Endothelial cell of umbilical vein (primary cell): ENCODE measurements around the gene SLC35B2. TPM values are rescaled to one million over a fixed set of nuclear protein-coding genes. Genes with fewer than 3 reads are reported as not detected.

Experiments
- BruUV-seq: library from RNA; stranded (reverse); fragments of 400-500 nt; replicated peaks from 2 replicates; lab custom pipeline; 2021; lab: Mats Ljungman, UMichigan
- CTCF ChIA-PET: fragments of 300-600, 350-600 bp; sonication (Branson Sonifier 250); formaldehyde crosslinking; loops from one replicate; lab custom pipeline; 2021; ENCODE audit warnings: antibody characterized with exemption, inconsistent platforms; lab: Charles Lee
- POLR2A ChIA-PET: fragments of 300-600, 350-600 bp; sonication (Branson Sonifier 250); formaldehyde crosslinking; loops from one replicate; lab custom pipeline; 2021; ENCODE audit warnings: antibody characterized with exemption, inconsistent platforms; lab: Charles Lee
- DNase-seq: peaks from one replicate; pipeline ENCODE4 v3.0.0-alpha.2; 2011; ENCODE audit warnings: low read depth, low spot score
- FAIRE-seq: peaks from 2 replicates; lab custom pipeline; 2011; peaks lifted over from hg19 to GRCh38; lab: Jason Lieb, UNC
- H2AFZ ChIP-seq: 2 replicates; pipeline ENCODE4 v1.6.0; 2012; ENCODE audit warnings: low read depth, low read length, control low read depth, inconsistent platforms
- H3K27ac ChIP-seq: 2 replicates; pipeline ENCODE4 v1.5.1; 2011; ENCODE audit warnings: low read depth, mild to moderate bottlenecking, control low read depth, low read length, moderate library complexity; ENCODE audit not compliant: insufficient read depth
- H3K27me3 ChIP-seq, 2 experiments: 2 replicates each; pipeline versions ENCODE4 v1.6.0 to v1.6.1; 2011; ENCODE audit warnings: low read length in 2 of 2, mixed read lengths in 1 of 2; ENCODE audit not compliant: control insufficient read depth in 2 of 2, insufficient read depth in 2 of 2
- H3K36me3 ChIP-seq, 2 experiments: 2 replicates in 1 of 2; 3 replicates in 1 of 2; pipeline ENCODE4 v1.5.1; 2011; ENCODE audit warnings: low read length in 2 of 2, mild to moderate bottlenecking in 1 of 2, moderate library complexity in 1 of 2; ENCODE audit not compliant: control insufficient read depth in 2 of 2, insufficient read depth in 2 of 2; ENCODE audit errors: extremely low read depth in 1 of 2
- H3K4me1 ChIP-seq: 3 replicates; pipeline ENCODE4 v1.5.1; 2011; ENCODE audit warnings: mild to moderate bottlenecking, low read length; ENCODE audit not compliant: control insufficient read depth, insufficient read depth; ENCODE audit errors: extremely low read depth
- H3K4me2 ChIP-seq: 2 replicates; pipeline ENCODE4 v1.6.1; 2011; ENCODE audit warnings: low read length, control low read depth, mixed read lengths; ENCODE audit not compliant: insufficient read depth
- H3K4me3 ChIP-seq, 3 experiments: fragments of 200-600 bp in 1 of 3; sonication (generic), shearing (Covaris generic) in 1 of 3; replicated peaks in 1 of 3; 2 replicates each; pipeline ENCODE4 v1.5.1; 2011 to 2016; ENCODE audit warnings: control low read depth in 3 of 3, low read length in 3 of 3, mild to moderate bottlenecking in 2 of 3, inconsistent platforms in 1 of 3, low read depth in 1 of 3, moderate library complexity in 1 of 3; ENCODE audit not compliant: insufficient read depth in 1 of 3
- H3K79me2 ChIP-seq: 2 replicates; pipeline ENCODE4 v1.6.0; 2012; ENCODE audit warnings: low read length, inconsistent platforms; ENCODE audit not compliant: control insufficient read depth, insufficient read depth
- H3K9ac ChIP-seq: replicated peaks from 2 replicates; pipeline ENCODE3; 2011; ENCODE audit warnings: low read length, control low read depth; ENCODE audit not compliant: insufficient read depth; ENCODE audit errors: extremely low read depth
- H3K9me1 ChIP-seq: replicated peaks from 3 replicates; pipeline ENCODE4 v1.6.0; 2011; ENCODE audit warnings: mild to moderate bottlenecking, low read length; ENCODE audit not compliant: control insufficient read depth, insufficient read depth; ENCODE audit errors: extremely low read depth
- H3K9me3 ChIP-seq: replicated peaks from 2 replicates; pipeline ENCODE4 v1.5.1; 2012; ENCODE audit warnings: low read length, inconsistent platforms; ENCODE audit not compliant: control insufficient read depth, insufficient read depth
- H4K20me1 ChIP-seq: replicated peaks from 2 replicates; pipeline ENCODE3; 2011; ENCODE audit warnings: mild to moderate bottlenecking, low read length; ENCODE audit not compliant: control insufficient read depth, insufficient read depth; ENCODE audit errors: extremely low read depth
- CTCF ChIP-seq, 2 donors: IDR thresholded peaks; 1 replicate in 1 of 2; 2 replicates in 1 of 2; pipeline ENCODE4 v1.5.1; 2011; ENCODE audit warnings: low read length in 2 of 2, mild to moderate bottlenecking in 2 of 2, moderate library complexity in 2 of 2, control low read depth in 1 of 2, inconsistent platforms in 1 of 2, low read depth in 1 of 2; ENCODE audit not compliant: insufficient read depth in 1 of 2; ENCODE audit errors: extremely low read depth in 1 of 2
- EZH2 ChIP-seq: IDR thresholded peaks from 2 replicates; pipeline ENCODE4 v1.6.1; 2012; ENCODE audit warnings: borderline replicate concordance, low read depth, mild to moderate bottlenecking, moderate library complexity, low read length, inconsistent platforms; ENCODE audit not compliant: severe bottlenecking
- FOS ChIP-seq: IDR thresholded peaks from 2 replicates; pipeline ENCODE4 v1.6.1; 2011; ENCODE audit warnings: mild to moderate bottlenecking, low read length, moderate library complexity, borderline replicate concordance; ENCODE audit not compliant: insufficient read depth
- GATA2 ChIP-seq: IDR thresholded peaks from 2 replicates; pipeline ENCODE4 v1.7.0; 2011; ENCODE audit warnings: low read depth, mild to moderate bottlenecking, moderate library complexity, mixed read lengths, low read length; ENCODE audit not compliant: insufficient read length, insufficient read depth
- JUN ChIP-seq: IDR thresholded peaks from 2 replicates; pipeline ENCODE4 v1.6.1; 2011; ENCODE audit warnings: borderline replicate concordance, low read depth; ENCODE audit not compliant: insufficient read length, insufficient read depth
- MAX ChIP-seq: IDR thresholded peaks from 2 replicates; pipeline ENCODE4 v1.6.1; 2011; ENCODE audit not compliant: insufficient read depth, insufficient read length
- MYC ChIP-seq: IDR thresholded peaks from one replicate; pipeline ENCODE4 v1.6.1; 2011; ENCODE audit warnings: mild to moderate bottlenecking, low read depth, low read length
- POLR2A ChIP-seq: IDR thresholded peaks from 2 replicates; pipeline ENCODE4 v1.6.1; 2012; ENCODE audit warnings: low read depth, mild to moderate bottlenecking, control low read depth, low read length
- POLR2AphosphoS5 ChIP-seq: IDR thresholded peaks from 2 replicates; pipeline ENCODE4 v1.6.1; 2012; ENCODE audit warnings: low read depth, mild to moderate bottlenecking, control low read depth, low read length, moderate library complexity; ENCODE audit not compliant: insufficient read depth
- dilution Hi-C: fragments of 300-500 bp; cut with MboI; formaldehyde crosslinking; loops from one replicate; pipeline ENCODE4 v1.15.0; 2019; ENCODE audit warnings: low sequenced_read_pairs; ENCODE audit not compliant: extremely low pct_ligation_motif_present
- intact Hi-C: fragments of 100-400 bp; cut with micrococcal nuclease; formaldehyde crosslinking; loops from one replicate; pipeline ENCODE4 v1.10.0; 2022
- polyA plus RNA-seq, 4 experiments: library from polyadenylated mRNA; depleted of rRNA in 3 of 4; stranded (reverse) in 3 of 4; unstranded in 1 of 4; fragments of >200 nt; gene quantifications; 2 replicates each; pipeline versions ENCODE4 v1.2.1 to v1.2.3, GENCODE V29; 2011 to 2012; ENCODE audit warnings: missing spikeins in 1 of 4
- total RNA-seq: library from RNA; stranded (reverse); gene quantifications from 2 replicates; pipeline ENCODE4 v1.2.3, GENCODE V29; 2021

SLC35B2 gene
- total and polyA plus RNA-seq, 2 donors (not counting 3 experiments of a cell fraction or from before 2014, with no cell fraction given), result 53.4 to 112 TPM

- peaks cover 2 to 6% of the 10 kb centered on the region in 2 experiments for H3K36me3 ChIP-seq
- no peaks in the 10 kb centered on the region for H4K20me1 ChIP-seq
- intact Hi-C loops, result no loop called here
- H3K9me3 ChIP-seq, result no peaks in the 10 kb centered on the region
- no peak for FAIRE-seq
- peaks cover 47% of the 10 kb centered on the region for H3K4me1 ChIP-seq
- dilution Hi-C loops, result no loop called here
- ChIA-PET POLR2A (interaction anchor here (5.3 kb wide), 1 partner anchor 22 kb away, joined by 34 read pairs; the partner anchor contains the start of gene HSP90AB1), CTCF (interaction anchor here (1.1 to 9.2 kb wide), 8 partner anchors 10 to 127 kb away, joined by 3 to 91 read pairs (median 9); partner anchors contain the start of gene HSP90AB1)
- H2AFZ ChIP-seq, result no peak overlapping the region
- H3K9ac ChIP-seq, result peak overlapping the region; percentile 63
- no peaks in the 10 kb centered on the region for H3K9me1 ChIP-seq
- H3K4me3 ChIP-seq, result peak overlapping the region in 1 of 3 experiments; percentile 82
- no peak for DNase-seq
- TF ChIP-seq EZH2, result no peak
- no peak for TF ChIP-seq MYC
- TF ChIP-seq JUN, result no peak
- no peak for TF ChIP-seq MAX
- TF ChIP-seq CTCF (IDR thresholded peaks at IDR 0.05; ENCODE audit: extremely low read depth in 1 of 2, insufficient read depth in 1 of 2, low read depth in 1 of 2, low read length in 2 of 2), result no peak
- TF ChIP-seq POLR2A, result no peak
- no peak for TF ChIP-seq GATA2
- TF ChIP-seq POLR2AphosphoS5, result no peak
- TF ChIP-seq FOS, result no peak
- BruUV-seq, result no TSS peak
- no peaks in the 10 kb centered on the region for H3K27me3 ChIP-seq
- peak overlapping the region; percentile 75 for H3K4me2 ChIP-seq
- peaks cover 85% of the 10 kb centered on the region for H3K79me2 ChIP-seq
- H3K27ac ChIP-seq, result no peak overlapping the region
These were observed 32.4 kb downstream of the SLC35B2 start for GRCh38 chr6:44224965-44225305.
